K562 (cell line): ENCODE results near the gene ZER1. TPM values are rescaled to one million over a fixed set of nuclear protein-coding genes. Genes with fewer than 3 reads are reported as not detected.

Experiments used
- ARID1B ChIP-seq: fragments of 450-650 bp; IDR thresholded peaks from 2 replicates; pipeline ENCODE4 v1.6.1; 2016; ENCODE audit warnings: antibody characterized with exemption, mild to moderate bottlenecking, inconsistent platforms
- ARID3B ChIP-seq: fragments of 250-450 bp; sonication (Bioruptor Pico); IDR thresholded peaks from 2 replicates; pipeline ENCODE4 v1.4.0; 2020; ENCODE audit warnings: borderline replicate concordance
- CC2D1A ChIP-seq: fragments of 450-650 bp; IDR thresholded peaks from 2 replicates; pipeline ENCODE4 v1.6.1; 2017; ENCODE audit warnings: mild to moderate bottlenecking
- EP300 ChIP-seq: IDR thresholded peaks from 2 replicates; pipeline ENCODE4 v1.6.1; 2012; ENCODE audit warnings: low read length, improper control_type of control experiment
- EP400 ChIP-seq: fragments of 450-650 bp; IDR thresholded peaks from 2 replicates; pipeline ENCODE4 v1.6.1; 2017; ENCODE audit warnings: antibody characterized with exemption, mild to moderate bottlenecking, moderate library complexity
- FOXA3 ChIP-seq, 2 experiments: fragments of 450-650 bp in 1 of 2; sonication (generic) in 1 of 2; formaldehyde crosslinking; IDR thresholded peaks in 1 of 2; conservative IDR thresholded peaks in 1 of 2; 2 replicates each; pipeline versions ENCODE4 v1.4.0 to v1.8.0; 2020 to 2022; ENCODE audit warnings: mild to moderate bottlenecking in 2 of 2, missing genetic modification reagents in 1 of 2
- FOXJ2 ChIP-seq: fragments of 200-800 bp; sonication (Bioruptor generic); IDR thresholded peaks from 2 replicates; pipeline ENCODE4 v1.6.1; 2016; ENCODE audit warnings: missing genetic modification characterization, missing compliant biosample characterization
- MECOM ChIP-seq: fragments of 250-450 bp; sonication (Bioruptor Pico); IDR thresholded peaks from 2 replicates; pipeline ENCODE4 v1.8.0; 2022; ENCODE audit warnings: inconsistent platforms
- MYNN ChIP-seq, 2 experiments: sonication (generic); formaldehyde crosslinking in 1 of 2; IDR thresholded peaks; 2 replicates each; pipeline versions ENCODE4 v1.5.0 to v1.6.1; 2016 to 2020; ENCODE audit warnings: antibody characterized with exemption in 1 of 2, missing genetic modification reagents in 1 of 2
- NFATC3 ChIP-seq: fragments of 450-650 bp; IDR thresholded peaks from 2 replicates; pipeline ENCODE4 v1.6.1; 2017; ENCODE audit warnings: mild to moderate bottlenecking
- RBFOX2 ChIP-seq: fragments of 200-400 bp; formaldehyde crosslinking; IDR thresholded peaks from 2 replicates; pipeline ENCODE4 v1.6.1; 2017; ENCODE audit warnings: low read depth, mild to moderate bottlenecking, low read length, moderate library complexity
- STAT5B ChIP-seq: fragments of 250-450 bp; sonication (Bioruptor Pico); IDR thresholded peaks from 2 replicates; pipeline ENCODE4 v1.8.0; 2021; ENCODE audit warnings: mild to moderate bottlenecking, inconsistent platforms
- USF1 ChIP-seq: sonication (generic); formaldehyde crosslinking; IDR thresholded peaks from 2 replicates; pipeline ENCODE4 v1.9.0; 2022; ENCODE audit warnings: mild to moderate bottlenecking, missing genetic modification reagents
- ZHX1 ChIP-seq: fragments of 150-350 bp; conservative IDR thresholded peaks from 2 replicates; pipeline ENCODE4 v1.6.1; 2014; ENCODE audit warnings: low read length
- ZNF780A ChIP-seq: fragments of 250-450 bp; sonication (Bioruptor Pico); IDR thresholded peaks from 2 replicates; pipeline ENCODE4 v1.5.0; 2021; ENCODE audit warnings: mild to moderate bottlenecking
- ZNF830 ChIP-seq: fragments of 250-450 bp; sonication (Bioruptor Pico); IDR thresholded peaks from 2 replicates; pipeline ENCODE4 v1.5.0; 2021; ENCODE audit warnings: mild to moderate bottlenecking
- polyA plus RNA-seq, 8 experiments: library from polyadenylated mRNA; depleted of rRNA in 4 of 8; stranded (reverse) in 5 of 8; unstranded in 3 of 8; fragments of >200 nt; fragmentation: Nextera tagmentation in 2 of 8; fragmentation: Illumina TruSeq in 1 of 8; extraction: Ambion mirVana in 2 of 8; extraction: Trizol in 1 of 8; gene quantifications; 2 replicates each; pipeline versions ENCODE4 v1.2.1 to v1.2.3, GENCODE V29; 2011 to 2014; ENCODE audit warnings: inconsistent platforms in 1 of 8, missing spikeins in 1 of 8
- total RNA-seq, 7 experiments: library from RNA; depleted of rRNA in 6 of 7; stranded (reverse); fragments of >200 nt in 6 of 7; fragmentation: Illumina TruSeq in 2 of 7; extraction: Trizol in 2 of 7; gene quantifications; 2 replicates each; pipeline versions ENCODE4 v1.2.1 to v1.2.3, GENCODE V29; 2011 to 2021; ENCODE audit warnings: low replicate concordance in 1 of 7
- TF ChIP-seq, protein P1 (sequence below): sonication (generic); formaldehyde crosslinking; IDR thresholded peaks from 2 replicates; pipeline ENCODE4 v1.8.1; 2023; ENCODE audit warnings: mild to moderate bottlenecking, missing genetic modification reagents

ZER1 gene
- total and polyA plus RNA-seq, 9 of the 15 experiments (the other 6 are each of a cell fraction or from before 2014, with no cell fraction given) = 0.07 to 10.7 (median 6.2) TPM

DNA sequence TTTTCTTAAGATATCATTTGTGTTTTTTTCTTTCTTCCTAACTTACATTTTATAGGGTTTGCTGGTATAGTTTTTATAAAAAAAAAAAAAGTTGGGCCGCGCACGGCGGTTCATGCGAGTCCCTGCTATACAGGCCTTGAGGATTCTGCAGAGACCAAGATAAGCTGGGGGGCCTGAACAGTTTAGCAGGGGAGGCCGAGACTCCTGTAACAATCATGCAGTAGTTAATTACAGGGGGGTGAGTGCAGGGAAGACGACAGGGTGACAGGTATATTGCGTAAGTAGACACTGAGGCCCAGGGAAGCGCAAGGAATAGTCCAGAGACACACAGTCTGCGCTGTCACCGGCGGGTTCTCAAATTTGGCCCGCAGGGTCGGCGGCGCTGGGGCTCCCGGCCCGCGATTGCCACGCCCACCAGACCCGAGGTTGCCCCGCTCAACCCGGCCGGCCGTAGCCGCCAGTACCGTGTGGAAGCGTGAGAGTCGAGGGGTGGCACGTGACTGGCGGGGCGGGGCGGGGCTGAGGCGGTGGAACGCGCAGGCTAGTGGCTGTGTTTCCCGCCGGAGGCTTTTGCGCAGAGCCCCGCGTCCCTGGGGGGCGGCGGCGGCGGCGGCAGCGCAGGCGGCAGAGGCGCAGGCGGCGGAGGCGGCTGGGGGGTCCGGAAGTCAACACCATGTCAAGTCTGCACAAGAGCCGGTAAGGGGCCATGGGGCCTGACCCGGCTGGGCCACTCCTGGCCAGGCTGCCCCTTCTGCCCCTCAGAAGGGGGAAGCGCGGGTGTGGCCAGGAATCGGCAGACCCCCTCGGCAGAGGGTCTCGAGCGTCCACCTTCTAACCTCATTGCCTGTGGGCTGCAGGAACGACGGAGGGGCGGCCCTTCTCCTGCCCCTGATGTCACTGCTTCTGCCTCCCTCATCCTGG, 15.2 kb upstream of the ZER1 start, which contains the start of gene TBC1D13 (continued):
- no peak for TF ChIP-seq ARID3B (CRISPR knock-in tag)
- TF ChIP-seq EP300 = peak; percentile 24; the same call in 1 of the 2 replicates
- TF ChIP-seq, protein P1, sequence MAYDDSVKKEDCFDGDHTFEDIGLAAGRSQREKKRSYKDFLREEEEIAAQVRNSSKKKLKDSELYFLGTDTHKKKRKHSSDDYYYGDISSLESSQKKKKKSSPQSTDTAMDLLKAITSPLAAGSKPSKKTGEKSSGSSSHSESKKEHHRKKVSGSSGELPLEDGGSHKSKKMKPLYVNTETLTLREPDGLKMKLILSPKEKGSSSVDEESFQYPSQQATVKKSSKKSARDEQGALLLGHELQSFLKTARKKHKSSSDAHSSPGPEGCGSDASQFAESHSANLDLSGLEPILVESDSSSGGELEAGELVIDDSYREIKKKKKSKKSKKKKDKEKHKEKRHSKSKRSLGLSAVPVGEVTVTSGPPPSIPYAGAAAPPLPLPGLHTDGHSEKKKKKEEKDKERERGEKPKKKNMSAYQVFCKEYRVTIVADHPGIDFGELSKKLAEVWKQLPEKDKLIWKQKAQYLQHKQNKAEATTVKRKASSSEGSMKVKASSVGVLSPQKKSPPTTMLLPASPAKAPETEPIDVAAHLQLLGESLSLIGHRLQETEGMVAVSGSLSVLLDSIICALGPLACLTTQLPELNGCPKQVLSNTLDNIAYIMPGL (CRISPR knock-in tag) = peak; percentile 81; the same call in 1 of the 2 replicates
- peak; percentile 98 for TF ChIP-seq USF1 (CRISPR knock-in tag)
- no peak for TF ChIP-seq ZNF780A (CRISPR knock-in tag)
- TF ChIP-seq EP400 = peak; percentile 86
- TF ChIP-seq CC2D1A = 0 out of 2 replicates have a peak, but pooled peaks have one; percentile 31
- TF ChIP-seq FOXJ2 (tag) = no peak
- no peak for TF ChIP-seq MYNN (IDR thresholded peaks at IDR 0.05)
- no peak for TF ChIP-seq MYNN (CRISPR knock-in tag; IDR thresholded peaks at IDR 0.05)
- peak; percentile 58; the same call in 1 of the 2 replicates for TF ChIP-seq ARID1B
- TF ChIP-seq RBFOX2 = peak; percentile 83
- no peak for TF ChIP-seq NFATC3
- 0 out of 2 replicates have a peak, but pooled peaks have one; percentile 66 for TF ChIP-seq ZNF830 (CRISPR knock-in tag)
- TF ChIP-seq STAT5B = no peak
- TF ChIP-seq FOXA3 (CRISPR knock-in tag; conservative IDR thresholded peaks at IDR 0.05 in 1 of 2, IDR thresholded peaks at IDR 0.05 in 1 of 2) = peak in 1 of 2 experiments; percentile 90; a peak in 1 of 4 replicates
- TF ChIP-seq ZHX1 = no peak
- no peak for TF ChIP-seq MECOM (CRISPR knock-in tag)
